Measurements from ENCODE around the gene SMYD2.

Gene SMYD2

GRCh38 chr1:214330715-214331114 is 49.8 kb downstream of the SMYD2 start:
- H3K9me3 ChIP-seq (ENCODE audit: insufficient read depth, low read length, severe bottlenecking): no peaks in the 10 kb centered on the region
- TF ChIP-seq CTCF (IDR thresholded peaks at IDR 0.05; ENCODE audit: borderline replicate concordance, extremely low read depth, low read length, poor library complexity, severe bottlenecking): no peak
- no peak for TF ChIP-seq EZH2 (IDR thresholded peaks at IDR 0.05; ENCODE audit: borderline replicate concordance, low read depth, low read length, severe bottlenecking)
- no peaks in the 10 kb centered on the region for H3K4me1 ChIP-seq (ENCODE audit: insufficient read depth, low read length)
- peaks cover 2% of the 10 kb centered on the region; the same call in 1 of the 2 replicates for H4K20me1 ChIP-seq (ENCODE audit: insufficient read depth, low read length)
- no peak overlapping the region for H3K4me2 ChIP-seq (ENCODE audit: insufficient read depth, low read length)
- no peaks in the 10 kb centered on the region for H3K27me3 ChIP-seq (ENCODE audit: insufficient read depth, low read length, poor library complexity)
- H3K4me3 ChIP-seq (ENCODE audit: low read depth in 1 of 2, low read length in 2 of 2): no peak overlapping the region
- no peak overlapping the region for H3K27ac ChIP-seq (ENCODE audit: low read length)
- DNase-seq (no peak), ATAC-seq (ENCODE audit: insufficient read depth, low read depth) (no peak)
- H3K9ac ChIP-seq (ENCODE audit: low read depth, low read length): no peak overlapping the region
- no peaks in the 10 kb centered on the region for H3K79me2 ChIP-seq (ENCODE audit: insufficient read depth, low read length)
- H2AFZ ChIP-seq (ENCODE audit: low read depth, low read length): no peak overlapping the region
- peaks cover 63% of the 10 kb centered on the region for H3K36me3 ChIP-seq (ENCODE audit: insufficient read depth, low read length)

GRCh38 chr1:214331180-214331579 is 50.2 kb downstream of the SMYD2 start:
- Histone ChIP-seq H3K9ac (ENCODE audit: low read depth, low read length) (no peak overlapping the region), H3K36me3 (ENCODE audit: insufficient read depth, low read length) (peaks cover 62% of the 10 kb centered on the region), H4K20me1 (ENCODE audit: insufficient read depth, low read length) (peaks cover 2% of the 10 kb centered on the region; the same call in 1 of the 2 replicates)

GRCh38 chr1:214331827-214332423 is 51.0 kb downstream of the SMYD2 start:
- H3K27ac ChIP-seq (ENCODE audit: low read length): no peak overlapping the region
- H2AFZ ChIP-seq (ENCODE audit: low read depth, low read length): no peak overlapping the region
- no peaks in the 10 kb centered on the region for H3K9me3 ChIP-seq (ENCODE audit: insufficient read depth, low read length, severe bottlenecking)
- peak; percentile 94 for TF ChIP-seq CTCF (IDR thresholded peaks at IDR 0.05; ENCODE audit: borderline replicate concordance, extremely low read depth, low read length, poor library complexity, severe bottlenecking)
- no peak for TF ChIP-seq EZH2 (IDR thresholded peaks at IDR 0.05; ENCODE audit: borderline replicate concordance, low read depth, low read length, severe bottlenecking)
- peaks cover 57% of the 10 kb centered on the region for H3K36me3 ChIP-seq (ENCODE audit: insufficient read depth, low read length)
- peak; percentile 66 for DNase-seq
- H3K9ac ChIP-seq (ENCODE audit: low read depth, low read length): no peak overlapping the region
- no peak overlapping the region for H3K4me3 ChIP-seq (ENCODE audit: low read depth in 1 of 2, low read length in 2 of 2)
- no peak overlapping the region for H3K4me2 ChIP-seq (ENCODE audit: insufficient read depth, low read length)
- H3K79me2 ChIP-seq (ENCODE audit: insufficient read depth, low read length): no peaks in the 10 kb centered on the region
- no peaks in the 10 kb centered on the region for H3K27me3 ChIP-seq (ENCODE audit: insufficient read depth, low read length, poor library complexity)
- no peaks in the 10 kb centered on the region for H3K4me1 ChIP-seq (ENCODE audit: insufficient read depth, low read length)
- H4K20me1 ChIP-seq (ENCODE audit: insufficient read depth, low read length): peaks cover 2% of the 10 kb centered on the region; the same call in 1 of the 2 replicates
- peak; percentile 64 for ATAC-seq (ENCODE audit: insufficient read depth, low read depth)

More at GRCh38 chr1:214331180-214331579, 50.2 kb downstream of the SMYD2 start:
- no peak overlapping the region for H2AFZ ChIP-seq (ENCODE audit: low read depth, low read length)
- H3K79me2 ChIP-seq (ENCODE audit: insufficient read depth, low read length): no peaks in the 10 kb centered on the region
- H3K4me2 ChIP-seq (ENCODE audit: insufficient read depth, low read length): no peak overlapping the region
- no peaks in the 10 kb centered on the region for H3K4me1 ChIP-seq (ENCODE audit: insufficient read depth, low read length)
- no peaks in the 10 kb centered on the region for H3K9me3 ChIP-seq (ENCODE audit: insufficient read depth, low read length, severe bottlenecking)
- no peak overlapping the region for H3K4me3 ChIP-seq (ENCODE audit: low read depth in 1 of 2, low read length in 2 of 2)
- no peaks in the 10 kb centered on the region for H3K27me3 ChIP-seq (ENCODE audit: insufficient read depth, low read length, poor library complexity)
- TF ChIP-seq CTCF (IDR thresholded peaks at IDR 0.05; ENCODE audit: borderline replicate concordance, extremely low read depth, low read length, poor library complexity, severe bottlenecking) (no peak), EZH2 (IDR thresholded peaks at IDR 0.05; ENCODE audit: borderline replicate concordance, low read depth, low read length, severe bottlenecking) (no peak)
- no peak overlapping the region for H3K27ac ChIP-seq (ENCODE audit: low read length)
- no peak for DNase-seq
- no peak for ATAC-seq (ENCODE audit: insufficient read depth, low read depth)

Measured in DND-41 (cell line).